HepG2 (cell line): ENCODE data around the gene RPL35. TPM values are rescaled to one million over a fixed set of nuclear protein-coding genes. Genes with fewer than 3 reads are reported as not detected.
A peak's percentile ranks its signal among the peaks of the same experiment; 100 is the strongest.

ENCODE experiments used
- BRD4 ChIP-seq: sonication (generic); formaldehyde crosslinking; IDR thresholded peaks from 2 replicates; pipeline ENCODE4 v1.4.0; 2020; ENCODE audit warnings: missing genetic modification reagents
- DNMT3B ChIP-seq: conservative IDR thresholded peaks from 2 replicates; pipeline ENCODE4 v1.6.1; 2016; ENCODE audit warnings: missing biosample characterization, control low read depth
- KLF15 ChIP-seq: sonication (generic); formaldehyde crosslinking; IDR thresholded peaks from 2 replicates; pipeline ENCODE4 v1.8.1; 2023; ENCODE audit warnings: borderline replicate concordance, mild to moderate bottlenecking, inconsistent platforms, missing genetic modification reagents, mixed read lengths
- PHF5A ChIP-seq: IDR thresholded peaks from one replicate; pipeline ENCODE4 v1.6.1; 2018; ENCODE audit warnings: low read depth, missing genetic modification reagents; ENCODE audit not compliant: unreplicated experiment
- U2AF2 ChIP-seq: fragments of 200-400 bp; formaldehyde crosslinking; IDR thresholded peaks from 2 replicates; pipeline ENCODE4 v1.6.1; 2017; ENCODE audit warnings: low read depth, mild to moderate bottlenecking, low read length
- YY1 ChIP-seq: IDR thresholded peaks from 2 replicates; pipeline ENCODE4 v1.6.1; 2011; ENCODE audit warnings: low read length, low read depth, moderate library complexity, mild to moderate bottlenecking; ENCODE audit not compliant: insufficient read depth, insufficient replicate concordance
- ZNF251 ChIP-seq: sonication (generic); formaldehyde crosslinking; IDR thresholded peaks from 2 replicates; pipeline ENCODE4 v1.9.0; 2021; ENCODE audit warnings: mild to moderate bottlenecking, missing genetic modification reagents
- ZNF430 ChIP-seq: sonication (generic); formaldehyde crosslinking; IDR thresholded peaks from 2 replicates; pipeline ENCODE4 v1.9.0; 2021; ENCODE audit warnings: mild to moderate bottlenecking, missing genetic modification reagents
- ZNF761 ChIP-seq: sonication (generic); formaldehyde crosslinking; conservative IDR thresholded peaks from 2 replicates; pipeline ENCODE4 v1.4.0; 2020; ENCODE audit warnings: mild to moderate bottlenecking, missing genetic modification reagents
- ZNF792 ChIP-seq: IDR thresholded peaks from 2 replicates; pipeline ENCODE4 v1.6.1; 2016
- polyA plus RNA-seq, 8 experiments: library from polyadenylated mRNA; depleted of rRNA in 3 of 8; stranded (reverse) in 7 of 8; unstranded in 1 of 8; fragments of >200 nt; fragmentation: Illumina TruSeq in 4 of 8; extraction: Trizol in 4 of 8; gene quantifications; 2 replicates each; pipeline versions ENCODE4 v1.2.1 to v1.2.3, GENCODE V29; 2011 to 2016; ENCODE audit warnings: low read depth in 4 of 8, missing spikeins in 1 of 8, mixed read lengths in 1 of 8; ENCODE audit not compliant: insufficient read depth in 1 of 8
- total RNA-seq, 5 experiments: library from RNA; depleted of rRNA; stranded (reverse); fragments of >200 nt; fragmentation: Illumina TruSeq; extraction: Trizol; gene quantifications; 2 replicates each; pipeline ENCODE4 v1.2.3, GENCODE V29; 2016; ENCODE audit warnings: low read depth in 1 of 5
- TF ChIP-seq, protein P1 (sequence below): sonication (generic); formaldehyde crosslinking; IDR thresholded peaks from 2 replicates; pipeline ENCODE4 v1.4.0; 2020; ENCODE audit warnings: missing genetic modification reagents
- TF ChIP-seq, protein P2 (sequence below): sonication (generic); formaldehyde crosslinking; IDR thresholded peaks from 2 replicates; pipeline ENCODE4 v1.4.0; 2020; ENCODE audit warnings: missing genetic modification reagents
- TF ChIP-seq, protein P3 (sequence below): sonication (generic); formaldehyde crosslinking; IDR thresholded peaks from 2 replicates; pipeline ENCODE4 v1.4.0; 2020; ENCODE audit warnings: low read depth, missing genetic modification reagents

The RPL35 gene
- total and polyA plus RNA-seq, 2 of the 13 experiments (the other 11 are each of a cell fraction or from before 2014, with no cell fraction given): 2,153 to 2,935 TPM

DNA sequence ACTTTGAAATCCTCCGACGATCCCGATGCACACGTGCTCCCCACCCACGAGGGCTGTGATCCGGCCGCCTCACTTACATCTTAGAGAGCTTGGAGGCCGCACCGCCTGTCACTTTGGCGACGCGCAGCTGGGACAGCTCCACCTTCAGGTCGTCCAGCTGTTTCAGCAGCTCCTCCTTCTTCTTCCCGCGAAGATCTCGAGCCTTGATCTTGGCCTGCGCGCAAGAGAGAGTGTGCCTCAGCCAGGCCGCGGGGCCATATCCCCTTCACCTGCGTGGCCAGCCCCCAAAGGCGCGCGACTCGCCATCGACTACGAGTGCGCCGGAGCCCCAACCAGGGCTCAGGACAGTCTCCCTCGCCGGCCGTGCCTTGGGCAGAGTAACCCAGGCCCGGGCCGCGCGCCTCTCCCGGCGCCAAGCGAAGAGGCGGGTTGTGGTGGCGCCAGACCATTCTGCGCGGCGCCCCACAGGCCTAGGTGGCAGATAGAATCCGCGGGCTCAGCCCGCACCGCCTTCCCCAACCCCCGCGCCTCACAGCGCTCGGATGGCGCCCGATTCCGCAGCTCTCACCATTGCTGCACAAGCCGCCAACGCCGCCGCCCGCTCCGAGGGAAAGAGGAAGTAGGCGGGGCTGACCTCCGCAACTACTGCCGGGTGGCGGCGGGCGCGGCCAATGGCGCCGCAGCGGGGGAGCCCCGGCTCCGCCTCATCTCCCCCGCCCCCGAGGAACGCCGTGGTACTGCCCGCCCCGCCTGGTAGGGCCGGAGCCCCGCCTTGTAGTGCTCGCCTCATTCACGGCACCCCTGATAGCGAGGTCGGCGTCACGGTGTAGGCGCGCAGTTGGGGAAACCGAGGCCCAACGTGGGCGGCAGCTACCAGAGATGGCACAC is at the start of gene RPL35, which contains the start of gene ARPC5L (continued):
- TF ChIP-seq, protein P1, sequence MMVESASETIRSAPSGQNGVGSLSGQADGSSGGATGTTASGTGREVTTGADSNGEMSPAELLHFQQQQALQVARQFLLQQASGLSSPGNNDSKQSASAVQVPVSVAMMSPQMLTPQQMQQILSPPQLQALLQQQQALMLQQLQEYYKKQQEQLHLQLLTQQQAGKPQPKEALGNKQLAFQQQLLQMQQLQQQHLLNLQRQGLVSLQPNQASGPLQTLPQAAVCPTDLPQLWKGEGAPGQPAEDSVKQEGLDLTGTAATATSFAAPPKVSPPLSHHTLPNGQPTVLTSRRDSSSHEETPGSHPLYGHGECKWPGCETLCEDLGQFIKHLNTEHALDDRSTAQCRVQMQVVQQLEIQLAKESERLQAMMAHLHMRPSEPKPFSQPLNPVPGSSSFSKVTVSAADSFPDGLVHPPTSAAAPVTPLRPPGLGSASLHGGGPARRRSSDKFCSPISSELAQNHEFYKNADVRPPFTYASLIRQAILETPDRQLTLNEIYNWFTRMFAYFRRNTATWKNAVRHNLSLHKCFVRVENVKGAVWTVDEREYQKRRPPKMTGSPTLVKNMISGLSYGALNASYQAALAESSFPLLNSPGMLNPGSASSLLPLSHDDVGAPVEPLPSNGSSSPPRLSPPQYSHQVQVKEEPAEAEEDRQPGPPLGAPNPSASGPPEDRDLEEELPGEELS (CRISPR knock-in tag): 0 out of 2 replicates have a peak, but pooled peaks have one; percentile 27
- TF ChIP-seq YY1 (peak; percentile 84), ZNF761 (CRISPR knock-in tag) (no peak), DNMT3B (CRISPR knock-in tag) (0 out of 2 replicates have a peak, but pooled peaks have one; percentile 54), ZNF792 (CRISPR knock-in tag) (peak; percentile 75), BRD4 (CRISPR knock-in tag) (peak; percentile 90), ZNF251 (no peak), U2AF2 (no peak), PHF5A (CRISPR knock-in tag) (no peak), KLF15 (peak; percentile 76), ZNF430 (peak; percentile 90; the same call in 1 of the 2 replicates)
- TF ChIP-seq, protein P2, sequence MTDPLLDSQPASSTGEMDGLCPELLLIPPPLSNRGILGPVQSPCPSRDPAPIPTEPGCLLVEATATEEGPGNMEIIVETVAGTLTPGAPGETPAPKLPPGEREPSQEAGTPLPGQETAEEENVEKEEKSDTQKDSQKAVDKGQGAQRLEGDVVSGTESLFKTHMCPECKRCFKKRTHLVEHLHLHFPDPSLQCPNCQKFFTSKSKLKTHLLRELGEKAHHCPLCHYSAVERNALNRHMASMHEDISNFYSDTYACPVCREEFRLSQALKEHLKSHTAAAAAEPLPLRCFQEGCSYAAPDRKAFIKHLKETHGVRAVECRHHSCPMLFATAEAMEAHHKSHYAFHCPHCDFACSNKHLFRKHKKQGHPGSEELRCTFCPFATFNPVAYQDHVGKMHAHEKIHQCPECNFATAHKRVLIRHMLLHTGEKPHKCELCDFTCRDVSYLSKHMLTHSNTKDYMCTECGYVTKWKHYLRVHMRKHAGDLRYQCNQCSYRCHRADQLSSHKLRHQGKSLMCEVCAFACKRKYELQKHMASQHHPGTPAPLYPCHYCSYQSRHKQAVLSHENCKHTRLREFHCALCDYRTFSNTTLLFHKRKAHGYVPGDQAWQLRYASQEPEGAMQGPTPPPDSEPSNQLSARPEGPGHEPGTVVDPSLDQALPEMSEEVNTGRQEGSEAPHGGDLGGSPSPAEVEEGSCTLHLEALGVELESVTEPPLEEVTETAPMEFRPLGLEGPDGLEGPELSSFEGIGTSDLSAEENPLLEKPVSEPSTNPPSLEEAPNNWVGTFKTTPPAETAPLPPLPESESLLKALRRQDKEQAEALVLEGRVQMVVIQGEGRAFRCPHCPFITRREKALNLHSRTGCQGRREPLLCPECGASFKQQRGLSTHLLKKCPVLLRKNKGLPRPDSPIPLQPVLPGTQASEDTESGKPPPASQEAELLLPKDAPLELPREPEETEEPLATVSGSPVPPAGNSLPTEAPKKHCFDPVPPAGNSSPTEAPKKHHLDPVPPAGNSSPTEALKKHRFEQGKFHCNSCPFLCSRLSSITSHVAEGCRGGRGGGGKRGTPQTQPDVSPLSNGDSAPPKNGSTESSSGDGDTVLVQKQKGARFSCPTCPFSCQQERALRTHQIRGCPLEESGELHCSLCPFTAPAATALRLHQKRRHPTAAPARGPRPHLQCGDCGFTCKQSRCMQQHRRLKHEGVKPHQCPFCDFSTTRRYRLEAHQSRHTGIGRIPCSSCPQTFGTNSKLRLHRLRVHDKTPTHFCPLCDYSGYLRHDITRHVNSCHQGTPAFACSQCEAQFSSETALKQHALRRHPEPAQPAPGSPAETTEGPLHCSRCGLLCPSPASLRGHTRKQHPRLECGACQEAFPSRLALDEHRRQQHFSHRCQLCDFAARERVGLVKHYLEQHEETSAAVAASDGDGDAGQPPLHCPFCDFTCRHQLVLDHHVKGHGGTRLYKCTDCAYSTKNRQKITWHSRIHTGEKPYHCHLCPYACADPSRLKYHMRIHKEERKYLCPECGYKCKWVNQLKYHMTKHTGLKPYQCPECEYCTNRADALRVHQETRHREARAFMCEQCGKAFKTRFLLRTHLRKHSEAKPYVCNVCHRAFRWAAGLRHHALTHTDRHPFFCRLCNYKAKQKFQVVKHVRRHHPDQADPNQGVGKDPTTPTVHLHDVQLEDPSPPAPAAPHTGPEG (CRISPR knock-in tag): 0 out of 2 replicates have a peak, but pooled peaks have one; percentile 36
- TF ChIP-seq, protein P3, sequence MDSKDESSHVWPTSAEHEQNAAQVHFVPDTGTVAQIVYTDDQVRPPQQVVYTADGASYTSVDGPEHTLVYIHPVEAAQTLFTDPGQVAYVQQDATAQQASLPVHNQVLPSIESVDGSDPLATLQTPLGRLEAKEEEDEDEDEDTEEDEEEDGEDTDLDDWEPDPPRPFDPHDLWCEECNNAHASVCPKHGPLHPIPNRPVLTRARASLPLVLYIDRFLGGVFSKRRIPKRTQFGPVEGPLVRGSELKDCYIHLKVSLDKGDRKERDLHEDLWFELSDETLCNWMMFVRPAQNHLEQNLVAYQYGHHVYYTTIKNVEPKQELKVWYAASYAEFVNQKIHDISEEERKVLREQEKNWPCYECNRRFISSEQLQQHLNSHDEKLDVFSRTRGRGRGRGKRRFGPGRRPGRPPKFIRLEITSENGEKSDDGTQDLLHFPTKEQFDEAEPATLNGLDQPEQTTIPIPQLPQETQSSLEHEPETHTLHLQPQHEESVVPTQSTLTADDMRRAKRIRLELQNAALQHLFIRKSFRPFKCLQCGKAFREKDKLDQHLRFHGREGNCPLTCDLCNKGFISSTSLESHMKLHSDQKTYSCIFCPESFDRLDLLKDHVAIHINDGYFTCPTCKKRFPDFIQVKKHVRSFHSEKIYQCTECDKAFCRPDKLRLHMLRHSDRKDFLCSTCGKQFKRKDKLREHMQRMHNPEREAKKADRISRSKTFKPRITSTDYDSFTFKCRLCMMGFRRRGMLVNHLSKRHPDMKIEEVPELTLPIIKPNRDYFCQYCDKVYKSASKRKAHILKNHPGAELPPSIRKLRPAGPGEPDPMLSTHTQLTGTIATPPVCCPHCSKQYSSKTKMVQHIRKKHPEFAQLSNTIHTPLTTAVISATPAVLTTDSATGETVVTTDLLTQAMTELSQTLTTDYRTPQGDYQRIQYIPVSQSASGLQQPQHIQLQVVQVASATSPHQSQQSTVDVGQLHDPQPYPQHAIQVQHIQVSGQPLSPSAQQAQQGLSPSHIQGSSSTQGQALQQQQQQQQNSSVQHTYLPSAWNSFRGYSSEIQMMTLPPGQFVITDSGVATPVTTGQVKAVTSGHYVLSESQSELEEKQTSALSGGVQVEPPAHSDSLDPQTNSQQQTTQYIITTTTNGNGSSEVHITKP (CRISPR knock-in tag): peak; percentile 99
